ENCODE results near the gene AGMAT. TPM values are rescaled to one million over a fixed set of nuclear protein-coding genes. Genes with fewer than 3 reads are reported as not detected.
A peak's percentile ranks its signal among the peaks of the same experiment; 100 is the strongest.

AGMAT gene
- total and polyA plus RNA-seq, 4 donors: 0.13 to 1.4 (median 0.15) TPM

GRCh38 chr1:15557008-15557407 is 27.8 kb downstream of the AGMAT start:
- Histone ChIP-seq H3K9me3 (ENCODE audit: control insufficient read depth, low read length) (no peaks in the 10 kb centered on the region), H3K27ac (ENCODE audit: low read depth in 1 of 2, low read length in 2 of 2) (no peak overlapping the region), H3K4me3 (ENCODE audit: low read length in 2 of 2) (no peak overlapping the region), H3K27me3 (ENCODE audit: control insufficient read depth in 1 of 2, insufficient read depth in 2 of 2, low read length in 1 of 2) (no peaks in the 10 kb centered on the region), H3K36me3 (ENCODE audit: control insufficient read depth in 1 of 2, insufficient read depth in 2 of 2, low read length in 1 of 2) (peaks cover 2% of the 10 kb centered on the region in 2 donors), H3K4me1 (ENCODE audit: control insufficient read depth in 1 of 2, insufficient read depth in 2 of 2, low read length in 2 of 2) (no peaks in the 10 kb centered on the region)
- WGBS, 2 donors: 91 to 93% methylated on average over 2 of the region's 2 CpGs
- ATAC-seq (ENCODE audit: low FRiP score) (no peak), DNase-seq (no peak)
- intact Hi-C loops (cut with DNase I): no loop called here

DNA sequence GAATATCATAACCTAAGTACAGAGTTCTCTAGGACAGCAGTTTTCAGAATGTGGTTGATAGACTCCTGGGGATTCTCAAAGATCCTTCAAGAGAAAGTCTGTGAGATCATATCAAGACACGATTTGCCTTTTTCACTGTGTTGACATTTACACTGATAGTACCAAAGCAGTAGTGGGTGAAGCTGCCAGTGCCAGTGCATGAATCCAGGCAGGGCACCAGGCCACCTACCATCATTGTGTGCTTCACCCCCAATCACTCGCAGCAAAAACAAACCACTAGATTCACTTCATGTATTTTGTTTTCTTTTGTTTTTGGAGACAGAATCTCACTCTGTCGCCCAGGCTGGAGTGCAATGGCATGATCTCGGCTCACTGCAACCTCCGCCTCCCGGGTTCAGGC is 34.3 kb downstream of the AGMAT start:
- 29 to 34% methylated on average over 6 of the region's 6 CpGs for WGBS, 2 donors
- Histone ChIP-seq H3K27me3 (ENCODE audit: control insufficient read depth in 1 of 2, insufficient read depth in 2 of 2, low read length in 1 of 2) (no peaks in the 10 kb centered on the region), H3K9me3 (ENCODE audit: control insufficient read depth, low read length) (no peaks in the 10 kb centered on the region), H3K27ac (ENCODE audit: low read depth in 1 of 2, low read length in 2 of 2) (no peak overlapping the region), H3K4me3 (ENCODE audit: low read length in 2 of 2) (no peak overlapping the region), H3K36me3 (ENCODE audit: control insufficient read depth in 1 of 2, insufficient read depth in 2 of 2, low read length in 1 of 2) (peaks cover 0 to 1% of the 10 kb centered on the region in 2 donors), H3K4me1 (ENCODE audit: control insufficient read depth in 1 of 2, insufficient read depth in 2 of 2, low read length in 2 of 2) (no peaks in the 10 kb centered on the region)
- ATAC-seq (ENCODE audit: low FRiP score) (no peak), DNase-seq (no peak)
- intact Hi-C loops (cut with DNase I): no loop called here

DNA sequence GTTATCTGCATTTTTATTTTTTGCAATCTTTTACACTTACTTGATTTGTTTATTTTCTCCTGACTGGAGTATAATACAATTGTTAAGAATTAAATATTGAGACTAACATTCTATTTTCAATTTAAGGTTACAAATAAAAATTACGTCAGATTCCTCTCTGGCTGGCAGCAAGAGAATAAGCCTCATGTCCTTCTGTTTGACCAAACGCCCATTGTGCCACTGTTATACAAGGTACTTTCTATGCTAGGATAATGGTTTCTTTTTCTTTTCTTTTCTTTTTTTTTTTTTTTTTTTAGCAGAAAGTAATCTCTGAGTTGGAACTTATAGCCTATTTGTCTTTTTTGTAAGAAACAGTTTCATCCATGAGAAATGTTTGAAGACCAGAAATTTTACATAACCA is 38.2 kb downstream of the AGMAT start:
- DNase-seq (no peak), ATAC-seq (ENCODE audit: low FRiP score) (no peak)
- Histone ChIP-seq H3K36me3 (ENCODE audit: control insufficient read depth in 1 of 2, insufficient read depth in 2 of 2, low read length in 1 of 2) (peaks cover 2 to 4% of the 10 kb centered on the region in 2 donors), H3K9me3 (ENCODE audit: control insufficient read depth, low read length) (no peaks in the 10 kb centered on the region), H3K4me1 (ENCODE audit: control insufficient read depth in 1 of 2, insufficient read depth in 2 of 2, low read length in 2 of 2) (no peaks in the 10 kb centered on the region), H3K27ac (ENCODE audit: low read depth in 1 of 2, low read length in 2 of 2) (no peak overlapping the region), H3K4me3 (ENCODE audit: low read length in 2 of 2) (no peak overlapping the region), H3K27me3 (ENCODE audit: control insufficient read depth in 1 of 2, insufficient read depth in 2 of 2, low read length in 1 of 2) (no peaks in the 10 kb centered on the region)
- 81 to 91% methylated on average over 2 of the region's 2 CpGs for WGBS, 2 donors
- intact Hi-C loops (cut with DNase I): no loop called here

- WGBS, 2 donors: 76 to 78% methylated on average over 12 of the region's 12 CpGs
- Histone ChIP-seq H3K27ac (ENCODE audit: low read depth in 1 of 2, low read length in 2 of 2) (no peak overlapping the region), H3K4me1 (ENCODE audit: control insufficient read depth in 1 of 2, insufficient read depth in 2 of 2, low read length in 2 of 2) (no peaks in the 10 kb centered on the region), H3K27me3 (ENCODE audit: control insufficient read depth in 1 of 2, insufficient read depth in 2 of 2, low read length in 1 of 2) (no peaks in the 10 kb centered on the region), H3K36me3 (ENCODE audit: control insufficient read depth in 1 of 2, insufficient read depth in 2 of 2, low read length in 1 of 2) (peaks cover 2 to 6% of the 10 kb centered on the region in 2 donors), H3K9me3 (ENCODE audit: control insufficient read depth, low read length) (no peaks in the 10 kb centered on the region), H3K4me3 (ENCODE audit: low read length in 2 of 2) (no peak overlapping the region)
- intact Hi-C loops (cut with DNase I): no loop called here
- ATAC-seq (ENCODE audit: low FRiP score) (no peak), DNase-seq (no peak)
Observed at GRCh38 chr1:15543589-15544568, 41.0 kb downstream of the AGMAT start.

DNA sequence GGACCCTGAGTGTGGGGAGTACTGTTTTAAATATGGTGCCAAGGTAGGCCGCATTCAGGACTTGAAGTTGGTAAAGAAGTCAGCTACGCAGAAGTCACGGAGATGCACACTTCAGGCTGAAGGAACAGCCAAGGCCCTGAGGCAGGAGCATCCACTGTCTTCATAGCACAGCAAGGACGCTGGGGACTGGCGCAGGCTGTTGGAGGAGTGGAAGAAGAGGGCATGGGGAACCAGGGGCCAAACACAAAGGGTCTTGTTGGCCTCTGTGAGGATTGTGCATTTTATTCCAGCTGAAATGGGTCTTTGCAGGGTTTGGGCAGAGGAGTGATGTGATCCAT is 41.6 kb downstream of the AGMAT start:
- H3K36me3 ChIP-seq (ENCODE audit: control insufficient read depth in 1 of 2, insufficient read depth in 2 of 2, low read length in 1 of 2): peaks cover 2 to 6% of the 10 kb centered on the region in 2 donors
- intact Hi-C loops (cut with DNase I): no loop called here
- H3K9me3 ChIP-seq (ENCODE audit: control insufficient read depth, low read length): no peaks in the 10 kb centered on the region
- peak in 1 of 2 donors; percentile 32 for DNase-seq
- H3K27ac ChIP-seq (ENCODE audit: low read depth in 1 of 2, low read length in 2 of 2): no peak overlapping the region
- H3K4me3 ChIP-seq (ENCODE audit: low read length in 2 of 2): no peak overlapping the region
- 88 to 98% methylated on average over 5 of the region's 5 CpGs for WGBS, 2 donors
- ATAC-seq (ENCODE audit: low FRiP score): no peak
- H3K27me3 ChIP-seq (ENCODE audit: control insufficient read depth in 1 of 2, insufficient read depth in 2 of 2, low read length in 1 of 2): no peaks in the 10 kb centered on the region
- no peaks in the 10 kb centered on the region for H3K4me1 ChIP-seq (ENCODE audit: control insufficient read depth in 1 of 2, insufficient read depth in 2 of 2, low read length in 2 of 2)

GRCh38 chr1:15542388-15543250 is 42.2 kb downstream of the AGMAT start:
- WGBS, 2 donors: 78 to 84% methylated on average over 7 of the region's 7 CpGs
- Histone ChIP-seq H3K4me3 (ENCODE audit: low read length in 2 of 2) (no peak overlapping the region), H3K9me3 (ENCODE audit: control insufficient read depth, low read length) (no peaks in the 10 kb centered on the region), H3K27ac (ENCODE audit: low read depth in 1 of 2, low read length in 2 of 2) (no peak overlapping the region), H3K4me1 (ENCODE audit: control insufficient read depth in 1 of 2, insufficient read depth in 2 of 2, low read length in 2 of 2) (no peaks in the 10 kb centered on the region), H3K27me3 (ENCODE audit: control insufficient read depth in 1 of 2, insufficient read depth in 2 of 2, low read length in 1 of 2) (no peaks in the 10 kb centered on the region), H3K36me3 (ENCODE audit: control insufficient read depth in 1 of 2, insufficient read depth in 2 of 2, low read length in 1 of 2) (peaks cover 2 to 6% of the 10 kb centered on the region in 2 donors)
- DNase-seq (no peak), ATAC-seq (ENCODE audit: low FRiP score) (no peak)
- intact Hi-C loops (cut with DNase I): no loop called here

GRCh38 chr1:15541231-15541792 is 43.5 kb downstream of the AGMAT start:
- Histone ChIP-seq H3K9me3 (ENCODE audit: control insufficient read depth, low read length) (no peaks in the 10 kb centered on the region), H3K4me3 (ENCODE audit: low read length in 2 of 2) (no peak overlapping the region), H3K27ac (ENCODE audit: low read depth in 1 of 2, low read length in 2 of 2) (no peak overlapping the region), H3K4me1 (ENCODE audit: control insufficient read depth in 1 of 2, insufficient read depth in 2 of 2, low read length in 2 of 2) (no peaks in the 10 kb centered on the region), H3K36me3 (ENCODE audit: control insufficient read depth in 1 of 2, insufficient read depth in 2 of 2, low read length in 1 of 2) (peaks cover 2 to 6% of the 10 kb centered on the region in 2 donors), H3K27me3 (ENCODE audit: control insufficient read depth in 1 of 2, insufficient read depth in 2 of 2, low read length in 1 of 2) (no peaks in the 10 kb centered on the region)
- ATAC-seq (ENCODE audit: low FRiP score) (no peak), DNase-seq (no peak)
- intact Hi-C loops (cut with DNase I): no loop called here
- 83 to 95% methylated on average over 4 of the region's 4 CpGs for WGBS, 2 donors

DNA sequence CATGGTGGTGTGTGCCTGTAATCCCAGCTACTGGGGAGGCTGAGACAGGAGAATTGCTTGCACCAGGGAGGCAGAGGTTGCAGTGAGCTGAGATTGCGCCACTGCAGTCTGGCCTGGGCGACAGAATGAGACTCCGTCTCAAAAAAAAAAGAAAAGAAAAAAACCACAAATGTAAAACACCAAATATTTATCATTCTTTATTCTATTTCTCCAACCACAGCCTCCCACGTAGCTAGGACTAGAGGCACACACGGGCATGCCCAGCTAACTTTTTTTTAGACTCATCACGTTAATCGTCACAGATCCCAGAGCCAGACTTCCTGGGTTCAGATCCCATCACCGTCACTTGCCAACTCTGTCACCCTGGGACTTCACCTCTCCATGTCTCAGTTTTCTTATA is 44.7 kb downstream of the AGMAT start:
- H3K27ac ChIP-seq (ENCODE audit: low read depth in 1 of 2, low read length in 2 of 2): no peak overlapping the region
- no peak for DNase-seq
- no peaks in the 10 kb centered on the region for H3K27me3 ChIP-seq (ENCODE audit: control insufficient read depth in 1 of 2, insufficient read depth in 2 of 2, low read length in 1 of 2)
- no peaks in the 10 kb centered on the region for H3K4me1 ChIP-seq (ENCODE audit: control insufficient read depth in 1 of 2, insufficient read depth in 2 of 2, low read length in 2 of 2)
- 88 to 91% methylated on average over 8 of the region's 8 CpGs for WGBS, 2 donors
- intact Hi-C loops (cut with DNase I): no loop called here
- ATAC-seq (ENCODE audit: low FRiP score): no peak
- H3K9me3 ChIP-seq (ENCODE audit: control insufficient read depth, low read length): no peaks in the 10 kb centered on the region
- H3K4me3 ChIP-seq (ENCODE audit: low read length in 2 of 2): no peak overlapping the region
- H3K36me3 ChIP-seq (ENCODE audit: control insufficient read depth in 1 of 2, insufficient read depth in 2 of 2, low read length in 1 of 2): peaks cover 2 to 6% of the 10 kb centered on the region in 2 donors

Data from aorta (tissue), 5 donors.